ENCODE data around the gene AGAP1.
A peak's percentile ranks its signal among the peaks of the same experiment; 100 is the strongest.

The AGAP1 gene

DNA sequence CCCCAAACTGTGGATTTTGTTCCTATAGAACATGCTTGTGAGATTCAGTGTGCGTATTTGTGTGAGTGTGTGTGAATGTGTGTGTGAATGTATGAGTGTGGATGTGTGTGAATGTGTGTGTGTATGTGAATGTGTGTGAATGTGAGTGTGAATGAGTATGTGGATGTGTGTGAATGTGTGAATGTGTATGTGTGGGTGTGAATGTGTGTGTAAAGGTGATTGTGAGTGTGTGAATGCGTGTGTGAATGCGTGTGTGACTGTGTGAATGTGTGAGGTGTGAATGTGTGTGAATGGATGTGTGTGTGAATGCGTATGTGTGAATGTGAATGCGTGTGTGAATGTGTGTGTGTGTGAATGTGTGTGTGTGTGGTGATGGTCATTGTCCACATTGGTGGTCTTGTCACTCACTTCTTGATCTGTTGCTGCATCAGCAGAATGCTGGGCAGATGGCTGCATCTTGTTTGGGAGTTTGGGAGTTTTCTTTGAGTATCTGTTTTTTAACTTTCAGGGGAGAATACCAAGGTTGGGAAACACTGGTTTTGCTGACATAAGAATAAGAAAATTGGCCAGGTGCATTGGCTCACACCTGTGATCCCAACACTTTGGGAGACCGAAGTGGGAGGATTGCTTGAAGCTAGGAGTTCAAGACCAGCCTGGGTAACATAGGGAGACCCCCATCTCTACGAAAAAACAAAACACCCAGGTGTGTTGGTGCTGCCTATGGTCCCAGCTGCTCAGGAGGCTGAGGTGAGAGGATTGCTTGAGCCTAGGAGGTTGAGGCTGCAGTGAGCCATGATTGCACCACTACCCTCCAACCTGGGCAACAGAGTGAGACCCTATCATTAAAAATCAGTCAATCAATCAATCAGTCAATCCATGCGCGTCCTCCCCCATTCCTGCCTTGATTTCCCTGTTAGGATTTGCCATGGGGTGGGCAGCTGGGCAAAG, 18.2 kb downstream of the AGAP1 start:
- no peaks in the 10 kb centered on the region for H3K9me3 ChIP-seq (replicated peaks; ENCODE audit: low read length)
- H3K4me2 ChIP-seq (ENCODE audit: low read length) = no peak overlapping the region
- H3K36me3 ChIP-seq (ENCODE audit: insufficient read depth, low read length) = no peaks in the 10 kb centered on the region
- H3K9ac ChIP-seq (ENCODE audit: low read depth, low read length) = no peak overlapping the region
- no peak overlapping the region for H3K4me3 ChIP-seq (ENCODE audit: low read length)
- H3K27me3 ChIP-seq (ENCODE audit: control insufficient read depth, insufficient read depth, low read length) = no peaks in the 10 kb centered on the region
- H3K4me1 ChIP-seq (ENCODE audit: control insufficient read depth, insufficient read depth, low read length) = peaks cover 12% of the 10 kb centered on the region

DNA sequence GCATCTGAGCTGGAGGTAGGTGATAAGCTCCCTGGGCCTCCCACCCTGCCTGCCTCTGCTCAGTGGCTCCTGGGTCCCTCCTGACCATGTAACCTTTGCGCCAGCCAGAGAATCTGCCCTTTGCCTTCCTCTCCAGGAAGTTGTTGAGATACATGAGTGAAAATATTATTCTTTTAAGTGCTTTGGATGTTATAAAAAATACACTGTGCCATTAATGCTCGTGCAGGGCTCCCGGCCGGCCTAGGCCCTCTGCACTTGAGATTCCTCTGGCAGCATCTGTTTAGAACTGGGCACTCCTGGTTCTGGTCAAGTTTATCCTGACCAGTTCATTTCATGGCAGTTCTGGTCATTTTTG, 18.8 kb downstream of the AGAP1 start:
- H3K27me3 ChIP-seq (ENCODE audit: control insufficient read depth, insufficient read depth, low read length) = no peaks in the 10 kb centered on the region
- no peak overlapping the region for H3K4me2 ChIP-seq (ENCODE audit: low read length)
- peaks cover 8% of the 10 kb centered on the region for H3K4me1 ChIP-seq (ENCODE audit: control insufficient read depth, insufficient read depth, low read length)
- H3K9me3 ChIP-seq (replicated peaks; ENCODE audit: low read length) = no peaks in the 10 kb centered on the region
- no peaks in the 10 kb centered on the region for H3K36me3 ChIP-seq (ENCODE audit: insufficient read depth, low read length)
- no peak overlapping the region for H3K9ac ChIP-seq (ENCODE audit: low read depth, low read length)
- H3K4me3 ChIP-seq (ENCODE audit: low read length) = no peak overlapping the region

GRCh38 chr2:235513984-235514626, 20.3 kb downstream of the AGAP1 start:
- no peak overlapping the region for H3K9ac ChIP-seq (ENCODE audit: low read depth, low read length)
- H3K36me3 ChIP-seq (ENCODE audit: insufficient read depth, low read length) = no peaks in the 10 kb centered on the region
- peaks cover 19% of the 10 kb centered on the region for H3K4me1 ChIP-seq (ENCODE audit: control insufficient read depth, insufficient read depth, low read length)
- no peaks in the 10 kb centered on the region for H3K9me3 ChIP-seq (replicated peaks; ENCODE audit: low read length)
- H3K4me3 ChIP-seq (ENCODE audit: low read length) = no peak overlapping the region
- H3K27me3 ChIP-seq (ENCODE audit: control insufficient read depth, insufficient read depth, low read length) = no peaks in the 10 kb centered on the region
- no peak overlapping the region for H3K4me2 ChIP-seq (ENCODE audit: low read length)

- Histone ChIP-seq H3K4me1 (ENCODE audit: control insufficient read depth, insufficient read depth, low read length) (peaks cover 19% of the 10 kb centered on the region), H3K9me3 (replicated peaks; ENCODE audit: low read length) (no peaks in the 10 kb centered on the region), H3K27me3 (ENCODE audit: control insufficient read depth, insufficient read depth, low read length) (no peaks in the 10 kb centered on the region), H3K4me3 (ENCODE audit: low read length) (no peak overlapping the region), H3K9ac (ENCODE audit: low read depth, low read length) (no peak overlapping the region), H3K4me2 (ENCODE audit: low read length) (no peak overlapping the region), H3K36me3 (ENCODE audit: insufficient read depth, low read length) (no peaks in the 10 kb centered on the region)
Observed at GRCh38 chr2:235514627-235515363, 21.0 kb downstream of the AGAP1 start.

DNA sequence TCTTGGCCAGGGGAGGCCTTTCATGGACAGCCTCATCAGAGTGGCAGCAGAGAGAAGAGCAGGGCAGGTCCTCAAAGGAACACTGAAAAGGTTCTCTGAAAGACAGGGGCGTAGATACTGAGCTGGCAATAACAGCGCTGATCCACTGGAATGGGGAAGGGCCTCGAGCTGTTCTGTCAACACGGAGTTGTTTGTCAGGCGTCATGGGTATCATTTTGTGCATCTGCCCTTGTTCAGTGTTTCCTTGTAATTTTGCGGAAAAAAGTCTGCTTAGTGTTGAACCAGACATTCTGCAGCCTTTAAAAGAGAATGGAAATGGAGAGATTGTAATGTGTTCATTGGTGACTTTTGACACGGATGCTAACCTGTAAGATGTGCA, 21.5 kb downstream of the AGAP1 start:
- Histone ChIP-seq H3K9ac (ENCODE audit: low read depth, low read length) (no peak overlapping the region), H3K27me3 (ENCODE audit: control insufficient read depth, insufficient read depth, low read length) (no peaks in the 10 kb centered on the region), H3K9me3 (replicated peaks; ENCODE audit: low read length) (no peaks in the 10 kb centered on the region), H3K4me3 (ENCODE audit: low read length) (no peak overlapping the region), H3K36me3 (ENCODE audit: insufficient read depth, low read length) (no peaks in the 10 kb centered on the region), H3K4me2 (ENCODE audit: low read length) (no peak overlapping the region), H3K4me1 (ENCODE audit: control insufficient read depth, insufficient read depth, low read length) (peaks cover 19% of the 10 kb centered on the region)

DNA sequence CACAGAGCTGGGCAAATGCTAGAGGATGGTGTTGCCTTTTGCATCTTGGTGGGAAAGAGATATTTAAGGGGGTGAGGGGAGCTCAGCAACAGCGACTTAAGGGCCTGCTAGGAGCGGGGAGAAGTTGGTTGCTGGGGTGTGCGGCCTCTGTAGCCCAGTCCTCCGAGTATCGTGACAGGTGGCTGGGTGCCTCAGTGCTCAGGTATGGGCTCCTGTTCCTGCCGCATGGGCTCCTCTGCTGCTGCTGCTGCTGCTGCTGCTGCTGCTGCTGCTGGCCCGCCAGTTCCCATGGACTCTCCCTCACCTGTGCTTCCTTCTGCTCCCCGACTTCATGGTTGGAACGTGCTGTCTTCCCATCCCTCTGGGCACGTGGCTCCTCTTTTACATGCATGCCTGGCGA, 22.0 kb downstream of the AGAP1 start:
- Histone ChIP-seq H3K27me3 (ENCODE audit: control insufficient read depth, insufficient read depth, low read length) (no peaks in the 10 kb centered on the region), H3K4me1 (ENCODE audit: control insufficient read depth, insufficient read depth, low read length) (peaks cover 19% of the 10 kb centered on the region), H3K9ac (ENCODE audit: low read depth, low read length) (no peak overlapping the region), H3K4me3 (ENCODE audit: low read length) (no peak overlapping the region), H3K9me3 (replicated peaks; ENCODE audit: low read length) (no peaks in the 10 kb centered on the region), H3K4me2 (ENCODE audit: low read length) (no peak overlapping the region), H3K36me3 (ENCODE audit: insufficient read depth, low read length) (no peaks in the 10 kb centered on the region)

DNA sequence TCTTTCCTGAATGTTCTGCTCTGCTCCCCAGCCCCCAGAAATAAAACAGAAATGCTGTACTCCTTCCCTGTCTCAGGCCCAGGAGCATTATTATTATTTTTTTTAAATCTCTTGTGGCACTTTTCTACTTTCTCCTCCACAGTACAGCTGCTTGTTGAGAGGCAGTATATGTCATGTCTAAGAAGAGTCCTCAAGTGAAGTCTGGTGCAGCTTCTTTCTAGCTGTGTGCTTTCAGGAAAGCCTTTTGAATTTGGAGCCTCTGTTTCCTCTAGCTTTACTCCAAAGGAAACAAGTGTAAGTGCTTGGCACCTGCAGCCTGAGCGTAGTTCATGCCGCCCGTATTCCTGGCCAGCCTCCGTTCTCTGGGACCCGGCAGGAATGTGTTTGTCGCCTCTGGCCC, 22.4 kb downstream of the AGAP1 start:
- H3K27me3 ChIP-seq (ENCODE audit: control insufficient read depth, insufficient read depth, low read length) = no peaks in the 10 kb centered on the region
- H3K36me3 ChIP-seq (ENCODE audit: insufficient read depth, low read length) = no peaks in the 10 kb centered on the region
- no peak overlapping the region for H3K9ac ChIP-seq (ENCODE audit: low read depth, low read length)
- no peak overlapping the region for H3K4me3 ChIP-seq (ENCODE audit: low read length)
- no peaks in the 10 kb centered on the region for H3K9me3 ChIP-seq (replicated peaks; ENCODE audit: low read length)
- no peak overlapping the region for H3K4me2 ChIP-seq (ENCODE audit: low read length)
- peaks cover 16% of the 10 kb centered on the region for H3K4me1 ChIP-seq (ENCODE audit: control insufficient read depth, insufficient read depth, low read length)

GRCh38 chr2:235518322-235519090, 24.7 kb downstream of the AGAP1 start:
- Histone ChIP-seq H3K9ac (ENCODE audit: low read depth, low read length) (peak overlapping the region; percentile 31), H3K4me1 (ENCODE audit: control insufficient read depth, insufficient read depth, low read length) (peaks cover 11% of the 10 kb centered on the region), H3K4me3 (ENCODE audit: low read length) (no peak overlapping the region), H3K36me3 (ENCODE audit: insufficient read depth, low read length) (no peaks in the 10 kb centered on the region), H3K9me3 (replicated peaks; ENCODE audit: low read length) (no peaks in the 10 kb centered on the region), H3K27me3 (ENCODE audit: control insufficient read depth, insufficient read depth, low read length) (no peaks in the 10 kb centered on the region), H3K4me2 (ENCODE audit: low read length) (peak overlapping the region; percentile 1)

GRCh38 chr2:235520787-235521186, 26.9 kb downstream of the AGAP1 start:
- H3K4me3 ChIP-seq (ENCODE audit: low read length) = no peak overlapping the region
- no peaks in the 10 kb centered on the region for H3K36me3 ChIP-seq (ENCODE audit: insufficient read depth, low read length)
- H3K9ac ChIP-seq (ENCODE audit: low read depth, low read length) = no peak overlapping the region
- H3K4me1 ChIP-seq (ENCODE audit: control insufficient read depth, insufficient read depth, low read length) = peaks cover 11% of the 10 kb centered on the region
- H3K27me3 ChIP-seq (ENCODE audit: control insufficient read depth, insufficient read depth, low read length) = no peaks in the 10 kb centered on the region
- no peak overlapping the region for H3K4me2 ChIP-seq (ENCODE audit: low read length)
- H3K9me3 ChIP-seq (replicated peaks; ENCODE audit: low read length) = no peaks in the 10 kb centered on the region

- Histone ChIP-seq H3K9ac (ENCODE audit: low read depth, low read length) (no peak overlapping the region), H3K4me1 (ENCODE audit: control insufficient read depth, insufficient read depth, low read length) (peaks cover 11% of the 10 kb centered on the region), H3K4me3 (ENCODE audit: low read length) (no peak overlapping the region), H3K36me3 (ENCODE audit: insufficient read depth, low read length) (no peaks in the 10 kb centered on the region), H3K27me3 (ENCODE audit: control insufficient read depth, insufficient read depth, low read length) (no peaks in the 10 kb centered on the region), H3K4me2 (ENCODE audit: low read length) (no peak overlapping the region), H3K9me3 (replicated peaks; ENCODE audit: low read length) (no peaks in the 10 kb centered on the region)
Observed at GRCh38 chr2:235521844-235522243, 28.0 kb downstream of the AGAP1 start.

DNA sequence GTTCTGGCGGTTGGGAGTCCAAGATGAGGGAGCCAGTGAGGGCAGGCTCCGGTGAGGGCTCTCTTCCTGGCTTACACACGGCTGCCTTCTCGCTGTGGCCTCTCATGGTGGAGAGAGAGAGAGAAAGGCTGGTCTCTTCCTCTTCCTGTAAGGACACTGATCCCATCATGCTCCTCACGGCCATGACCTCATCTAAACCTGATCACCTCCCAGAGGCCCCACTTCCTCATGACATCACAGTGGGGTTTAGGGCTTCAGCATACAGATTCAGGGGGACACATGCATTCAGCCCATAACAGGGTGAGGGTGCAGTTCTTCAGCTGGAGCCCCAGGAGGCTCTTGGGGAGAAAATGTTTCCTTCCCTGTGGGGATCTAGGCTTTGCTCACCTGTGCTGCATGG, 29.2 kb downstream of the AGAP1 start:
- H3K4me1 ChIP-seq (ENCODE audit: control insufficient read depth, insufficient read depth, low read length) = peaks cover 8% of the 10 kb centered on the region
- H3K4me2 ChIP-seq (ENCODE audit: low read length) = no peak overlapping the region
- H3K9ac ChIP-seq (ENCODE audit: low read depth, low read length) = no peak overlapping the region
- H3K9me3 ChIP-seq (replicated peaks; ENCODE audit: low read length) = no peaks in the 10 kb centered on the region
- H3K36me3 ChIP-seq (ENCODE audit: insufficient read depth, low read length) = no peaks in the 10 kb centered on the region
- H3K4me3 ChIP-seq (ENCODE audit: low read length) = no peak overlapping the region
- H3K27me3 ChIP-seq (ENCODE audit: control insufficient read depth, insufficient read depth, low read length) = no peaks in the 10 kb centered on the region
